CD4-positive, alpha-beta T cell treated with Interleukin-6 for 4 hours (primary cell): ENCODE data around the gene BHLHE40.

Source experiments
- DNase-seq: peaks from one replicate; pipeline ENCODE4 v3.0.0-alpha.2; 2020; ENCODE audit warnings: mixed read lengths

Gene BHLHE40

GRCh38 chr3:4985330-4986174 lies 6.3 kb downstream of the BHLHE40 start:
- DNase-seq = no peak

- DNase-seq = no peak
Observed at GRCh38 chr3:4986175-4986781, 7.0 kb downstream of the BHLHE40 start.

- peak; percentile 73 for DNase-seq
Observed at GRCh38 chr3:4986782-4987537, 7.7 kb downstream of the BHLHE40 start.

- DNase-seq = no peak
Observed at GRCh38 chr3:4987538-4988296, 8.5 kb downstream of the BHLHE40 start.

- DNase-seq = no peak
Observed at GRCh38 chr3:4988983-4989834, 10.0 kb downstream of the BHLHE40 start.

- no peak for DNase-seq
Observed at GRCh38 chr3:4990069-4990468, 10.8 kb downstream of the BHLHE40 start.

GRCh38 chr3:4992118-4992517 lies 12.9 kb downstream of the BHLHE40 start:
- no peak for DNase-seq

- no peak for DNase-seq
Observed at GRCh38 chr3:4993276-4994143, 14.3 kb downstream of the BHLHE40 start.

GRCh38 chr3:4994144-4994730 lies 15.0 kb downstream of the BHLHE40 start:
- DNase-seq = no peak

GRCh38 chr3:4994823-4995499 lies 15.7 kb downstream of the BHLHE40 start:
- DNase-seq = no peak

- no peak for DNase-seq
Observed at GRCh38 chr3:4995500-4996053, 16.3 kb downstream of the BHLHE40 start.

GRCh38 chr3:4996223-4996765 lies 17.1 kb downstream of the BHLHE40 start:
- DNase-seq = no peak

- DNase-seq = no peak
Observed at GRCh38 chr3:4996771-4997291, 17.6 kb downstream of the BHLHE40 start.

GRCh38 chr3:4997946-4998345 lies 18.7 kb downstream of the BHLHE40 start:
- no peak for DNase-seq

GRCh38 chr3:4999531-5000184 lies 20.4 kb downstream of the BHLHE40 start:
- no peak for DNase-seq

- DNase-seq = no peak
Observed at GRCh38 chr3:5001135-5001534, 21.9 kb downstream of the BHLHE40 start.

GRCh38 chr3:5001805-5002173 lies 22.6 kb downstream of the BHLHE40 start:
- no peak for DNase-seq

GRCh38 chr3:5002174-5002870 lies 23.1 kb downstream of the BHLHE40 start:
- DNase-seq = peak; percentile 69
